GM21717 (cell line): ENCODE measurements around the gene CGB3.
"Not testable (repeated sequence)": the region's sequence is repeated elsewhere in the genome, so short reads cannot be mapped to it uniquely, and the experiment has no call there.

Experiments
- ATAC-seq: cut with Tn5 transposase; IDR thresholded peaks from one replicate; pipeline ENCODE4 v1.9.1; 2021; ENCODE audit warnings: mild to moderate bottlenecking, moderate library complexity; ENCODE audit not compliant: unreplicated experiment

Gene CGB3

GRCh38 chr19:49024233-49024632, at the start of gene CGB3:
Gene CGB3 (minus strand): TSS chr19:49024333. CDS start chr19:49023971, 362 bp downstream.
- not testable (repeated sequence) for ATAC-seq

- ATAC-seq: no peak
Measured at GRCh38 chr19:49071860-49072547, 47.9 kb upstream of the CGB3 start.

- ATAC-seq: no peak
Measured at GRCh38 chr19:49070416-49070815, 46.3 kb upstream of the CGB3 start.

GRCh38 chr19:49069026-49069425, 44.9 kb upstream of the CGB3 start:
- no peak for ATAC-seq

- ATAC-seq: no peak
Measured at GRCh38 chr19:49067554-49067953, 43.4 kb upstream of the CGB3 start.

GRCh38 chr19:49065905-49066512, 41.9 kb upstream of the CGB3 start:
- no peak for ATAC-seq

GRCh38 chr19:49064768-49065611, 40.9 kb upstream of the CGB3 start, which contains the start of gene NTF4:
Gene NTF4 (minus strand): TSS chr19:49064818. CDS start chr19:49061997, 2,821 bp downstream.
- no peak for ATAC-seq

- ATAC-seq: no peak
Measured at GRCh38 chr19:49064029-49064629, 40.0 kb upstream of the CGB3 start.

- ATAC-seq: no peak
Measured at GRCh38 chr19:49061445-49061844, 37.3 kb upstream of the CGB3 start.

- no peak for ATAC-seq
Measured at GRCh38 chr19:49061000-49061399, 36.9 kb upstream of the CGB3 start.

GRCh38 chr19:49059053-49059452, 34.9 kb upstream of the CGB3 start:
- no peak for ATAC-seq

GRCh38 chr19:49058562-49058961, 34.4 kb upstream of the CGB3 start:
- no peak for ATAC-seq

- no peak for ATAC-seq
Measured at GRCh38 chr19:49057636-49058234, 33.6 kb upstream of the CGB3 start, which contains the start of gene CGB7. Gene CGB7 (minus strand): TSS chr19:49057749. CDS start chr19:49055375, 2,374 bp downstream.

GRCh38 chr19:49056902-49057596, 32.9 kb upstream of the CGB3 start:
- ATAC-seq: not testable (repeated sequence)

GRCh38 chr19:49056101-49056901, 32.2 kb upstream of the CGB3 start:
- ATAC-seq: no peak

- not testable (repeated sequence) for ATAC-seq
Measured at GRCh38 chr19:49050376-49051033, 26.4 kb upstream of the CGB3 start.

- ATAC-seq: not testable (repeated sequence)
Measured at GRCh38 chr19:49049834-49050233, 25.7 kb upstream of the CGB3 start.

- ATAC-seq: not testable (repeated sequence)
Measured at GRCh38 chr19:49049011-49049410, 24.9 kb upstream of the CGB3 start, which contains the start of gene CGB8. Gene CGB8 (minus strand): TSS chr19:49049111. CDS start chr19:49048739, 372 bp downstream.
